Ascending aorta (tissue), 2 donors: ENCODE data around the gene CFAP251. TPM values are rescaled to one million over a fixed set of nuclear protein-coding genes. Genes with fewer than 3 reads are reported as not detected.
"Not testable (repeated sequence)": the region's sequence is repeated elsewhere in the genome, so short reads cannot be mapped to it uniquely, and the experiment has no call there.

ENCODE experiments used
- DNase-seq, 2 donors: peaks; one replicate each; pipeline ENCODE4 v3.0.0-alpha.2; 2019; ENCODE audit warnings: low spot score in 2 of 2
- H3K27ac ChIP-seq, 2 donors: fragments of 200-600 bp; sonication (generic); one replicate each; pipeline ENCODE4 v1.5.1; 2016 to 2017; ENCODE audit warnings: mild to moderate bottlenecking in 1 of 2
- H3K27me3 ChIP-seq: fragments of 200-600 bp; sonication (generic); one replicate; pipeline ENCODE4 v1.5.1; 2017
- H3K36me3 ChIP-seq, 2 donors: fragments of 200-600 bp; sonication (generic); one replicate each; pipeline ENCODE4 v1.5.1; 2016
- H3K4me1 ChIP-seq, 2 donors: fragments of 200-600 bp; sonication (generic); one replicate each; pipeline ENCODE4 v1.5.1; 2016 to 2017; ENCODE audit warnings: mild to moderate bottlenecking in 1 of 2
- H3K4me3 ChIP-seq, 2 donors: fragments of 200-600 bp; sonication (generic); one replicate each; pipeline ENCODE4 v1.5.1; 2016 to 2017; ENCODE audit warnings: mild to moderate bottlenecking in 1 of 2
- H3K9me3 ChIP-seq, 2 donors: fragments of 200-600 bp; sonication (generic); one replicate each; pipeline ENCODE4 v1.5.1; 2016
- CTCF ChIP-seq, 3 experiments: fragments of 200-600 bp in 2 of 3; fragments of 450-650 bp in 1 of 3; sonication (generic) in 2 of 3; IDR thresholded peaks; one replicate each; pipeline ENCODE4 v1.5.1; 2016 to 2019; ENCODE audit warnings: antibody characterized with exemption in 3 of 3, mild to moderate bottlenecking in 1 of 3, moderate library complexity in 1 of 3
- intact Hi-C: fragments of 100-400 bp; cut with DNase I; formaldehyde crosslinking; loops from one replicate; pipeline ENCODE4 v1.15.1; 2023
- total RNA-seq: library from RNA; depleted of rRNA; stranded (reverse); fragments of >200 nt; gene quantifications from one replicate; pipeline ENCODE4 v1.1.0, GENCODE V29; 2016

CFAP251 gene
- total RNA-seq, 1 donor from 2014 or later: 0.75 TPM

- Histone ChIP-seq H3K9me3 (no peaks in the 10 kb centered on the region), H3K27me3 (no peaks in the 10 kb centered on the region), H3K4me3 (no peak overlapping the region), H3K36me3 (no peaks in the 10 kb centered on the region), H3K4me1 (no peaks in the 10 kb centered on the region), H3K27ac (no peak overlapping the region)
- DNase-seq: no peak
- no peak for TF ChIP-seq CTCF (IDR thresholded peaks at IDR 0.05)
- intact Hi-C loops: no loop called here
These were observed 65.3 kb downstream of the CFAP251 start for GRCh38 chr12:121983536-121984210.

- Histone ChIP-seq H3K4me3 (no peak overlapping the region), H3K9me3 (no peaks in the 10 kb centered on the region), H3K36me3 (no peaks in the 10 kb centered on the region), H3K27me3 (no peaks in the 10 kb centered on the region), H3K4me1 (no peaks in the 10 kb centered on the region), H3K27ac (no peak overlapping the region)
- DNase-seq: no peak
- intact Hi-C loops: no loop called here
- TF ChIP-seq CTCF (IDR thresholded peaks at IDR 0.05): no peak
These were observed 68.3 kb downstream of the CFAP251 start for GRCh38 chr12:121986489-121987245.

- intact Hi-C loops, H3K27me3 ChIP-seq, DNase-seq, H3K9me3 ChIP-seq, H3K4me1 ChIP-seq, H3K27ac ChIP-seq, H3K36me3 ChIP-seq, H3K4me3 ChIP-seq: not testable (repeated sequence)
These were observed 70.1 kb downstream of the CFAP251 start for GRCh38 chr12:121988519-121988918.

GRCh38 chr12:121989276-121990113 lies 71.1 kb downstream of the CFAP251 start:
- TF ChIP-seq CTCF (IDR thresholded peaks at IDR 0.05): no peak
- Histone ChIP-seq H3K9me3 (no peaks in the 10 kb centered on the region), H3K27ac (no peak overlapping the region), H3K4me1 (no peaks in the 10 kb centered on the region), H3K27me3 (no peaks in the 10 kb centered on the region), H3K36me3 (no peaks in the 10 kb centered on the region), H3K4me3 (no peak overlapping the region)
- DNase-seq: no peak
- intact Hi-C loops: no loop called here

- H3K36me3 ChIP-seq: no peaks in the 10 kb centered on the region
- H3K27ac ChIP-seq: no peak overlapping the region
- no peak for DNase-seq
- no peaks in the 10 kb centered on the region for H3K9me3 ChIP-seq
- no peak overlapping the region for H3K4me3 ChIP-seq
- intact Hi-C loops: no loop called here
- no peaks in the 10 kb centered on the region for H3K27me3 ChIP-seq
- no peak for TF ChIP-seq CTCF (IDR thresholded peaks at IDR 0.05)
- H3K4me1 ChIP-seq: no peaks in the 10 kb centered on the region
These were observed 71.8 kb downstream of the CFAP251 start for GRCh38 chr12:121990114-121990647.
